ENCODE data around the gene CPVL.

CPVL gene

DNA sequence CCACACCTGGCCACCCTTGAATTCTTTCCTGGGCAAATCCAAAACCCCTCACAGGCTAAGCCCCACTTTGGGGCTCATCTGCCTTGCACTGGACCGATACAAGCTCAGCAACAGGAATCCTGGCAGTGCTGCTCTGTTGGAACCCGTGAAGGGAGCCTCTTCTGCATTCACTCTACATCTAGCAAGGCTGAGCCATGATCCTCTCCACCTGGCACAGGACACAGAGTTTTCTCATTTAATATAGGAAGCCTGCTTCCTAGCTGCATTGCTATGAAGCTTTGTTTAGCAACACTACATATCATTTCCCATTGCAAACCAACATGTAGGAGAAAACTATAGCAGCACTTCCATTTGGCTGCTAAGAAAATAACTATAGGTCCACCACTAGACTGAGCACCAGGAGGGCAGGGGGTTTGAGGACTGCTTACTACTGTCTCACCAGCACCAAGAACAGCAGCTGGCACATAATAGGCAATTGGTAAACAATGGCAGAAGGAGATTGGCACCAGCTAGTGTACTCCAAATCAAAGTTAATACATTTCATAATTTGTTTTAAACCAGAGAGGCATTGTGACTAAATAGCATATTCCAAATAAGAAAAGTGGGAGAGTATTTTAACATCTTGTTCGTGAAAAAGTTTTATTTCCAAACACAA is 56.1 kb downstream of the CPVL start:
- DNase-seq, result no peak

DNA sequence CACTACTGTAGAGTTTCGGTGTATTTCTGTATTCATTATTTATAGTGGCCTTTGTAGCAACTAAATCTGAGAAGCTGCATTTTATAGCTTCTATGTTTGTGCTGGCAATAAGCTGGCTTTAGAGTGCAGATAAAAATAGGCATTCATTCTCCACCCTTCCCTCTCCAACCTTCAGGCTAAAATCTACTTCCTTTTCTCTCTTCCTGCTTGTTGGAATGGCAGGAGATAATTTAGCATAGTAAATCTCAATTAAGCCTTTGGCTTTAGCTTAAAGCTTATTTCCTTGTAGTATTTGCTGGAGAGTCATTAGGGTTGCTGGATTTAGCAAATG is 58.5 kb downstream of the CPVL start:
- no peak for DNase-seq

DNA sequence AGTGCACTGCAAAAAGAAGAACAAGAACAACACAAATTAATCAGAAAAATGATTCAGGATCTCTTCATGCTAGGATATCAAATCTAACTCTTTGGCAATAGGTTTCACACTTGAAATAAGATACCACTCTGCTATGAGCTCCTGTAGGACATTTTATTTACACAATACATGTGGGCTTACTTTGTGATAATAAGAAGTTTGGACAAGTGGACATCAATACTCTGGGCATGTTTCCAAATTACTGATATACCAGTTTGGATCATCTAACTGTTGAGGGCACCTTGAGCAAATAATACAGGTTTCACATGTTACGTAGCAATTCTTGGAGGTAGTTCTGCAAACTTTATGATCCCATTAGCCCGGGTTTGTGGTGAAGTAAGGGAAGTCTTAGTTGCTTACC is 59.8 kb downstream of the CPVL start:
- DNase-seq, result peak; percentile 38

DNA sequence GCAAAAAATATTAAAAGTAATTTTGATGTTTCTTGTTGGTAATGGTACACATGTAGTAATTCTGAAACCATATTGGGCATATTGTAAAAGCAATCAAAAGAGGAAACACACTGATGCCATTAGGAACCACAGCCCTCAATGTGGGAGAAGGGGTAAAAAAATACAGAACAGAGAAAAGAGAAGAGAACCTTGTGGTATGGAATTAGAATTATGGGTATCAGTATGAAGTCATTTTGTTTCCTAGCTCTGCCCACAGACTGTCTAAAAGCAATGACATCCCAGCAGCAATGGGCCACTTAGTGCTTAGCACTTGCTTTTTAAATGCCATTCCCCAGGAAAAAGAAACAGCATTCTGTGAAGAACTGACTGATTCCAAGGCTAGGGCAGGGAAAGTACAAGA is 61.5 kb downstream of the CPVL start:
- no peak for DNase-seq

DNA sequence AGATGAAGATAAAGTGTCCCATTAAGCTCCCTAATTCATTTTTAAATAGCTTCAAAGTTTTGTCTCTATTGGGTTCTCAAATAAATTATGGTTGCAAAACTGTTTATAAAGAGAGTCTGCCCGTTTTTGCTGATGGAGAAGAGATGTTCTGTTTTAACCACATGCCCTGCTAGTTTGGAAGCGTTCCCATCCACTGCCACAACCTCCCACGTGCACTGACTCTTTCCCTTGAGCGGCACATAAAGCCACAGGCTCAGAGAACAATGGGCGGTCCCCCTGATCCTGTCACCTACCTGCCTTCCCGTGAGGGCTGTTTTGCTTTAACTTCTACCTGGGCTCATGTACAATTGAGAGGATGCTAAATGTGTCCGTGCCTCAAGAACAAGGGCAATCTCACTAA is 65.5 kb downstream of the CPVL start:
- DNase-seq, result no peak

DNA sequence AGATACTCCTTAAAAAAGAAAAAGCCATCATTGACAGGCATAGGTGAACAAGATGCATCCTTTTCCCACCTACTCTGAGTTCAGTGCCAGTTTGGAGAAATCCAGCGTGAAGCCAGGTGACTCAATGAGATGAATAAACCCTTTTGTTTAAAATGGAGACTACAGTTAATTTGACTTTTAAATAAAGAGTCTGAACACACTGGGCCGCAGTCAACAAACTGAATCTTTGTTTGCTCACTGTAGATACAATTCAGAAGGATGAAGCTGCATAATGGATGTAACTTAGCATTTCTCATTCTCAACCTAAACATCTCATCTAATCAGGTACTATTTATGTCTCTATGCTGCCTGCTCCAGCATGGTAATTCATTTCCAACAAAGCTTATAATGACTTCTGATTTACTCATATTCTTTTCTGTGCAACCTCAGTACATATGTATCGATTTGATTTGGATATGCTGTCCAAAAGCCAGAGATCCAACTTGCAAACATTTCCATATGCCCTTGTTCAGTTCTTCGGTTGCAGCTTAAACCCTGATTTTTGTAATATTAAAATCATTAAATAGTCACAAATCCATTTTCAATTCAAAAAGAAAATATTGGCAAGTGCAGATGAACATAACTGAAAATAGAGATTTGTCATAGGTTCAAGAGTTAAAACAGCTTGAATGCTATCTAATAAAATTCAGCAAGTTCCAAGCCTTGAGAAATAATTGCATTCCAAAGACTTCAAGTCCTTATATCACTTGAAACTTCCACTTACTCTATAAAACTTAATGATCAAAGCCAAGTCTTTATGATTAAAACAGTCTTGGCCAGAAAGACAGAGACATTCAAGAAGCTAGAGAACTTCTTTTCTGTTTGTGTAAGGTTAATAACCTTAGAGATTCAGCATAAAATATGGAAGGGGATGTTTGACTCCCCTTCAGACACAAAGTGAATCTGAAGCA is 67.8 kb downstream of the CPVL start:
- DNase-seq, result no peak

DNA sequence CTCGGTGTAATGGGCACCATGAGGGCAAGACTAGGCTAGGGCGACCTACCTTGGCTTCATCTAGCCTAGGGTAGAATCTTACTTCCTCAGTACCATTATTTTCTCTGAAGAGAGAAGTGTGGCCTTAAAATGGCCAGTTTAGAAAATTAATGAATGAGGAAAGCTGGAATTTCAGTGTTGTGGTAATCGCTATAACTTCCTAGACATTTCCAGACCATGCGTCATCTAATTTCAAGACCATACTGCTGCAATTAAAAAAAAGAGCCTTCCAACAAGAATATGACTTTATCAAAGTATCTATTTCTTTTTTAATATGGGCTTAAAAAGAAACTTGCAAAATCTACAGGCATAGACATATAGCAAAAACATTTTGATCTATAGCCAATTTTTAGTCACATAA is 68.5 kb downstream of the CPVL start:
- no peak for DNase-seq

DNA sequence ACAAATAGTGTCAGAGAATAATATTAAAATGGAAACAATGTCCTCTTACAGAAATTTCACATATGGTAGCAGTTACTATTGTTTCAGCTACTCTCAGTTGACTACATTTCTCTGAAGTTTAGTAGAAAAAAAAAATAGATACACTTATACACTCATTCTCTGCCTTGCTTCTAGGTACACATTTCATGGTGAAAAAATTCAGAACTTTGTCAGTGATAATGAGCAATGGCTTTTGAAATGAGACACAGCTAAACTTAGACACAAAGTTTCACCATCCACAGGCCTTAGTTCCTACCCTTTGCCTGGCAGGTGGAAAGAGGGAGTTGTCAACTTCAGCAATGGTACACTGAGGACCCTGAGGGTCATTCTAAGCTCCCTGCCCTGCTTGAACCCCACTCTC is 69.2 kb downstream of the CPVL start:
- DNase-seq, result no peak

DNA sequence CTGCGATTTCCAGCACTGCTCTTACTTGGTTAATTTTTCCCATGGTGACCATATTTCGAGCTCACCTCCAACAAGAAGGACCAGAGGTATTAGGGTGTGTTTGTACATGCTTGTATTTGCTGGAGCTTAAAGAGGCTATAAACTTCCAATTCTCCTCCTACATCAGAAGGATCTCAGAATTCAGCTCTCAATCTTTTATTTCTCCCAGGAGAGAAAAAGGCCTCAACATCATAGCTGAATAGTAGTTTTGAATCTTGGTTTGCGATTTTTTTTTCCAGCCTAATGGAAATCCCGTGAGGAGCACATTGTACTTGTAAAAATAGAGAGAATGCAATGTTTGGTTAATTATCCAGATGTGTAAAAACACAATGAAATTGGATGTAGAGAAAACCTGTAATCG is 69.7 kb downstream of the CPVL start:
- no peak for DNase-seq

DNA sequence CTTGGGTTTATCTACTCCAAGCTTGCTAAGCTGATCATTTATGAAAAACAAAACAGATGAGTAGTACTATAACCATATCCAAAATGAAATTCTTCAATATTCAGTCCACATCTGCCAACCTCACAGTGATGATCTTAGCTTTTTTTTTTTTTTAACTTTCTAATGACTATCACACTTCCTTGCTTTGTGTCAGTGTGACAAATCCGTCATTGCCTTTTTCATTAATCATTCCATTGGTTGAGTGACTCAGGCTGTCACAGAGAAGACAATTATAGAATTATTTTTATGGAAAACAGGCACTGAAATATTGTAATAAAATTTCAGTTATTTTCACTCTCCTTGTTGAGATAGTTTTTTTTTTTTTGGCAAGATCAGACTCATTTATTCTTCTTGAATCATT is 70.7 kb downstream of the CPVL start:
- no peak for DNase-seq

DNA sequence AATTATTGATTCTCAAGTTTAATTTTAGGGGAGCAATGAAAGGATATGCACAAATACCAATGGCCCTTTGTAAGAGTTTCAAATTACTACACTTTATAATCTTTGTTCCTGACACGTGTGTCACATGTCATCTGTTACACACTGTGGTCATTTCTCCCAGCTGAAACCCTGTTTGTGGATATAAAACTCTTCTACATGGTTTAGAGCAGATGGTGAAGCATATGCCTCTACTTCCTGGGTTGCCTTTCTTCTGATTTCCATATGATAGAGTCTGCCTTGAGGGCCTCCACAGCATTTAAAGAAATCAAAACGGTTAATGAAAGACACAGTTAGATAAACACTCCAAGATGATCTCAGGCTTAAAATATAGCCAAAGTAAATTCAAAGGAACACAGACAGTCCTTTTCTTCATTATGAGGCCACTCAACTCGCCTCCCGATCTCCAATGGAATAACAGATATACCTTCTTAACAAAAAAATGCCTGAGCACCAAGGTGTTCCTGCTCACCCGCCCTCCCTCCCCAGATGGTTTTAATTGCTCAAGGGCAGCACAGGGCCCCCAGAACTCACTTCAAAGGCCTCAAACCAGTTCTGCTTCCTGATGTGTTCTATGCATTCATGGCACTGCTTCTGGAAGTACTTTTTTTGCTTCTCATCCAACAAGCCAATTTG is 75.0 kb downstream of the CPVL start:
- peak; percentile 60 for DNase-seq

DNA sequence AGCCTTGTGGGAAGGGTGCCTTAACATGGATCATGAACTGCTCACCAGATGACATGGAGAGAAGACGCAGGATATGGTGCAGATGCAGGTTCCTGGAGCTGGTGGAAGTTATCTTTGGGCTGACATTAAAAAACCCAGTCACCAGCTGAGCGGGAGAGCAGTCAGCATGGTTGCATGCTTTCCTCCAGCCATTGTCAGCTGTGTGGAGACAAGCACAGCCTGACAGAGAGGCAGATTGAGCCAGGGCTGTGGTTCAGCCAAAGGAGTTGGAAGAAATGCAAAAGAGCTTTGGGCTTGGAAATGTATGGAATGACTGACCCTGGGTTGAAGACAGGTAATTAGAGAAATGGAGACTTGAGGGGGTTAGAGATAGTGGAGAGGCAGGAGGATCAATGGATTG is 79.7 kb downstream of the CPVL start:
- no peak for DNase-seq

DNA sequence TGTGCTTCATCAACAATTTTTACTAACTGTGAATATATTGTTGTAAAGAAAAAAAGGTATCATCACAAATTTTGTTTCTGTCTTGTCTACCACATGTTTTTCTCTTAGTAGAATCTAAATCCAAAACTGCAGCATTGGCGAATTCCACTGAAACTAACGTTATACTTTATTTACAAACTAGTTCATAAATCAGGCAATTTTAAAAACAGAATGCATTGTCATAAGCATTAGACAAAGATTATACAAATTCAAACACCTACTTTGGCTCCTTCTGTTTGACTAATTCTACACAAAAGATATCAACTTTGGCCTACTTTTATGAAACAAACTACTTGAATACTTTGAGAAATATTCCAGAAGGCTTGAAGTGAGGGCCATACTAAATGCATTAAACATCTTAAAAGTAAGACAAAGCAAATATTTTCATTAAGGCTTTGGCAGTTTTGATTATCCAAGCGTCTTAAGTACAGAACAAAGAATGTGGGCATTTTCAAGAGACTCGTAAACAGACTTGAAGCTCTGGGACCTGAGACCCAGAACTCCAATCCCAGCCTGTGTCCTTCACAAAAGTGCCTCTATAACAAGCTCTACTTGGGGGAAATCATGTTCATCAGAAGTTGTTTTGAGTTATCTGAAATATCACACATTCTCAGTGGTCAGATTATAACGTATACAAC is 81.0 kb downstream of the CPVL start:
- no peak for DNase-seq

DNA sequence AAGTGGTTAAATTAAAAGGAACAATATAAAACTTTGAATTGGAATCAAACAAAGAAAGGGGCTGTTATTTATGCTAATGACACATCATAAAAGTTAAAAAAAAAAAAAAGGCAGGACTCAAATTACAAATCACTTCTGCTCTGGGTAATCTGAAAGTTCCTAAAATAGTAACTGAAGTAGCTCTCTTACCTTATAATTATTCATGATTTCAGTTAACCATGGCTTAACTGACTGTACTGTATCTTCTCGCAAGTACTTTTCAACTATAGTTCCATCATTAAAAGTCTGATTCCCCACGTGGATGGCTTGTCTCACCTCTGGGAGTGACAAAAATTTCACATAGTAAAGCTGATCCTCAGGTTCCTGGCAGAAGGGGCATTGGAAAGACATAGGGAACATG is 82.5 kb downstream of the CPVL start:
- no peak for DNase-seq

DNA sequence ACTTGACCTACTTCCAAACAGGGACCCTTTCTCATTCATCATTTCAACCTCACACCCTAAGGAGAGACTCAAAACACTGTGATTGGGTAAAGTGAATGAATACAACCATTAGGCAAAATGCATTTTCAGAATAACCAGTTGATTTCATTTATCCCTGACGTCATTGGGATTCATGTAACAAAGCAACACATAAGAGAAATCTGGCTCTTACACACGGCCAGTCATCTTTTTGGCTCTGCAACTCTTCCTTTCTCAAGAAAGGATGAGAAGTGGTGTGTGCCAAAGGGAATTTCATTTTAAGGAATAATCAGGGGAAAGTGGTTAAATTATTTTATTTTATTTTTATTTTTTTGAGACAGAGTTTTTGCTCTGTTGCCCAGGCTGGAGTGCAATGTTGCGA is 83.1 kb downstream of the CPVL start:
- DNase-seq, result no peak

DNA sequence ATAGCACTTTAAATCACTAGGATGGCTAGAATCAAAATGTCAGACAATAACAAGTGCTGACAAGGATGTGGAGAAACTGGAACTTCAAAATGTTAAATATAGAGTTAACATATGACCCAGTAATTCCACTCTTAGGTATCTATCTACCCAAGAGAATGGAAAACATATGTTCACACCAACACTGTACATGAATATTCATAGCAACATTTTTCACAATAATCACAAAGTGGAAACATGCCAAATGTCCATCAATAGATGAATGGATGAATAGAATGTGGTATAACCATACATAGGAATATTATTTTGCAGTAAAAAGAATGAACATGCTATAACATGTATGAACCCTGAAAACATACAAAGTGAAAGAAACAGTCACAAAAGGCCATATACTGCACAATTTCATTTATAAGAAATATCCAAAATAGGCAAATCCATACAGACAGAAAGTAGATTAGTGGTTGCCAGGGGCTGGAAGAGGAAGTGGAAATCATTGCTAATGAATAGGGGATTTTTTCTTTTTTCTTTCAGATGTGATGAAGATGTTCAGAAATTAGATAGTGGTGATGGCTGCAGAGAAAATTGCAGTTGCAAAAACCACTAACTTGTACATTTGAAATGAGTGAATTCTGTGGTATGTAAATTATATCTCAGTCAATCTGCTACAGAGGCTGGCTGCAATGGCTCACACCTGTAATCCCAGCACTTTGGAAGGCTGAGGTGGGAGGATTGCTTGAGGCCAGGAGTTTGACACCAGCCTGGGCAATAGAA is 93.0 kb downstream of the CPVL start:
- DNase-seq, result no peak

DNA sequence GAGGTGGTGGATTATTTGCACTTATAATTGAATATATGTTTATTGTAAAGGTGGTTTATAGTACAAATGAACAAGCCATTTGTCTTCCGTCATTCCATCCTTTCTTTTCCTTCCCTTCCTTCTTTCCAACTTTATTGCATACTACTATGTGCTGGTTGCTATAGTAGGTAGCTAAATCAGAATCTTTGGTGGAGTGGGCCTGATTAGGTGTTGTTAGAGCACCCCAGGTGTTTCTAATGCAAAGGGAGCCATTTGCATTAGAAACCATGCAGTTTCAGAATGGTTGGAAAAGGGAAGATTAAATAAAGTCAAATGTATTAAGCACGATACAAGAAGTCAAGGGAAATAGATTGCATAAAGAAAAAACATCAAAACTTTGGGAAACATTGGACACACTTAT is 99.4 kb downstream of the CPVL start:
- DNase-seq, result no peak

DNA sequence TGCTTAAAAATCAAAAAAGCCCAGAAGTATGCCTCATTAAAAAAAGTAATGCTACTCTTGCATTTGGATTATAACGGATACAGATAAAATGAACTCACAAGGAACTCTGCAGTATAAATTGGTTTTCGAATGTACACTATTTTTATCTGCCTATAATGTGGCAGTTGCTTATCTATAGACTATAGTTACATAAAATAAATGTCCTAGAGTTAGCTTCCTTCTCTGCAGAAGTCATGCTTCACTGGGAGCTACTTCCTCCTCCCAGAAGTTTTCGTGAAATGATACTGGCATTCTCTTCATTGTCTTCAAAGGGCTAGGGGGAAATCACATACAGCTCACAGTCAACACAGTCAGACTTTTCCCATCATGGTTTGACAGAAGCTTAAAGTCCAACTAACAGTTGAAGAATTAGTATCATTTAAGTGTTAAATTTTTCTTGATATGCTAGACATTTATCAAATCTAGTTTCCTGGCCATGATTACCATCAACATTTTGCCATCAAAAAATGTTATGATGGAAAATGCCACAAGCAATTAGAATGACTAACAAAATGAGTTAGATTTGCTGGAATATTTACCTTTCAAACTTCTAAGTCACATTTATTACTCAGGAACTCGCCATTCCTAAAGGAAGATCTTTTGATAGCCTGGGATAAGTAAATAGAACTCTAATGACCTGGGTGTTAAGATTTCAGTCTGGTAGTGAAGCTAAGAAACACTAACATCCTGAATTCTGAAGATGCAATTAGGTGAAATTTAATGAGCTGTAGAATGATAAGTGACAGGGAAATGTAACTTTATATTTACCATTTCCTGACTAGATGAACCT is 100.9 kb downstream of the CPVL start:
- no peak for DNase-seq

DNA sequence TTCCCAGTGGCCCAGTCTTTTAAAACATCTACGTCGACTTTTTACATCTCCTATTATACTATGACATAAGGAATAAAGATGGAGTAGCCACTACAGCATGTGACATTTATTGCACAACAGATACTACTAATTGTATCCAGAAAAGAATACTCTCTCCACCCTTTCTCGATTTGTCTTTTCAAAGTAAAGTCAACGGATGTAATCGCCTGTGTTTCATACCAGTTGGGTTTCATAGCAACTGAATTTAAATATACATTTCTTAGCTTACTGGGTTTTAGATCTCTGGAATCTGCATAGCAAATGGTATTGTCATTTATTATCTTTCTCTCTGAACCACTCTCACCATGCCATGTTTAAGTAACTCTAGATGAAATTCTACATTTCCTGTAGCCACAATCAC is 101.8 kb downstream of the CPVL start:
- no peak for DNase-seq

DNA sequence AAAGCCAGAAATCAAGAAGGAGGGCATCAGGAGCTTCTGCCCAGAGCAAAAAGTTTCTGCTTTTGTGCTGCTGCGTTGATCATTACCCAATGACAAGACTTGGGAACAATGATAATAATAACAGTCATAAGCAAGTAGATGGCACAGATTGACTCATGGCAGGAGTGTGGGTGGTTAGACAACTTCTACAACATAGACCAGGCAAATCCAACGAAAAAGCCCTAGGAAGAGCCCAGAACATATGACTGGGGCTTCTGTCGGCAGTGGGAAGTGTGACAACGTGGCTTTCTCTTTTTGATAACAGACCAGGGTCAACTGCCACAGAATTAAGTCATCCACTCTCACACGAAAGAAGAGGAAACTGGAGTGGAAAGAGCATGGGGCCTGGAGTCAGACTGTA is 102.8 kb downstream of the CPVL start:
- no peak for DNase-seq

DNA sequence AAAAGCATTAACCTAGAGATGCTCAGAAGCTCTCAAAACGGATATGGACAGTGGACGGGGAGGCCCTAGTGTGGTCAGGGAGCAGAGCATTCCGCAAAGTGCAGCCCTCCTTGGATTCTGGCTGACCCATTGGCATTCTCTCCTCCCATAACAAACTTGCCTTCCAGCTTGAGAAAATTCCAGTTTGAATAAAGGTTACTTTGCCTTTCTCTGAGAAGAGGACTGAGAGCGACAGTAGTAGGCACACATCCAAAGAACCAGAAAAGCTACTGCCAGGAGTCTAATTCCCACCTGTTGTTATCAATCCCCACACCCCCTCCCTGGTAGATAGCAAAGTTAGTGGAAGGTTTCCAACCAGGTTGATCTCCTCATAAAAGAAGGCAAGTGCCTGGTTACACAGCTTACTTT is 103.5 kb downstream of the CPVL start:
- no peak for DNase-seq

DNA sequence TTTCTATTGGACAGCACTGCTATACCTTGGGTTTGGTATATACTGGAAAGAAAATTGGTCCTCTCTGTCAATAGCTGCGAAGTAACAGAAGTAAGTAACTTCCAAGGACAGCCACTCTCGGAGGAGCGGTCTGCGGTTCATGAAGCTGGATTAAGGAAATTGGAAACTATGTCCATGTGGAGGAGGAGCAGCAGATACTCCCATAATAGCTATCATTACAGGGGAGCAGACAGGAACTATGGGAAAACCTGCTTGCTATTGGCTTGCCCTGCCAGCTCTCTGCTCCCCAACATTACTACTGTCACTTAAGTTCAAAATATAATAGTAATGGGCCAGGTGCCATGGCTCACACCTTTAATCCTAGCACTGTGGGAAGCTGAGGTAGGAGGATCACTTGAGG is 104.3 kb downstream of the CPVL start:
- no peak for DNase-seq

All from DMS79 (cell line).